GM23338 (cell line): ENCODE data around the gene MEX3B. TPM values are rescaled to one million over a fixed set of nuclear protein-coding genes. Genes with fewer than 3 reads are reported as not detected.

ENCODE experiments used
- ATAC-seq: fragments of 200-7000 bp; cut with Tn5 transposase; 3 replicates; pipeline ENCODE4 v1.9.1; 2020
- DNase-seq: peaks from one replicate; pipeline ENCODE4 v3.0.0-alpha.2; 2015; ENCODE audit warnings: low spot score
- H2AFZ ChIP-seq: fragments of 200-600 bp; sonication (generic); 2 replicates; pipeline ENCODE4 v1.8.0; 2016; ENCODE audit warnings: antibody characterized with exemption, mild to moderate bottlenecking, moderate library complexity
- H3F3A ChIP-seq: fragments of 200-600 bp; sonication (generic); replicated peaks from 2 replicates; pipeline ENCODE4 v1.8.0; 2017; ENCODE audit warnings: antibody characterized with exemption, mixed run types, low read depth
- H3K27ac ChIP-seq: fragments of 200-600 bp; sonication (generic); 2 replicates; pipeline ENCODE4 v1.6.1; 2016; ENCODE audit warnings: low read depth
- H3K27me3 ChIP-seq: fragments of 200-600 bp; sonication (generic); 2 replicates; pipeline ENCODE4 v1.8.0; 2016; ENCODE audit warnings: mild to moderate bottlenecking, mixed run types, moderate library complexity; ENCODE audit not compliant: insufficient read depth
- H3K36me3 ChIP-seq: fragments of 200-600 bp; sonication (generic); 2 replicates; pipeline ENCODE4 v1.8.0; 2016; ENCODE audit warnings: mild to moderate bottlenecking; ENCODE audit not compliant: insufficient read depth
- H3K4me1 ChIP-seq: fragments of 200-600 bp; sonication (generic); 2 replicates; pipeline ENCODE4 v1.8.0; 2016; ENCODE audit warnings: mild to moderate bottlenecking, moderate library complexity; ENCODE audit not compliant: insufficient read depth
- H3K4me2 ChIP-seq: fragments of 200-600 bp; sonication (generic); 2 replicates; pipeline ENCODE4 v1.7.1; 2017; ENCODE audit warnings: mixed run types
- H3K4me3 ChIP-seq: fragments of 200-600 bp; sonication (generic); 2 replicates; pipeline ENCODE4 v1.6.1; 2016; ENCODE audit warnings: mixed run types
- H3K79me2 ChIP-seq: fragments of 200-600 bp; sonication (generic); replicated peaks from 2 replicates; pipeline ENCODE4 v1.8.0; 2017; ENCODE audit warnings: mild to moderate bottlenecking; ENCODE audit not compliant: insufficient read depth
- H3K9me2 ChIP-seq: fragments of 200-600 bp; sonication (generic); 2 replicates; pipeline ENCODE4 v1.8.0; 2017; ENCODE audit not compliant: insufficient read depth
- H4K20me1 ChIP-seq: fragments of 200-600 bp; sonication (generic); replicated peaks from 2 replicates; pipeline ENCODE4 v1.8.0; 2017; ENCODE audit warnings: mild to moderate bottlenecking; ENCODE audit not compliant: insufficient read depth
- H3K27ac Mint-ChIP-seq: 2 replicates; pipeline ENCODE4 v1.8.0; 2020; ENCODE audit warnings: inconsistent platforms, mild to moderate bottlenecking, moderate library complexity, mixed read lengths
- H3K27me3 Mint-ChIP-seq: 3 replicates; pipeline ENCODE4 v1.8.0; 2022; ENCODE audit warnings: low read depth, mild to moderate bottlenecking, moderate library complexity, mixed read lengths, inconsistent platforms; ENCODE audit not compliant: insufficient read depth, poor library complexity
- H3K36me3 Mint-ChIP-seq: 3 replicates; pipeline ENCODE4 v1.8.0; 2021; ENCODE audit warnings: low read depth, mild to moderate bottlenecking, inconsistent platforms, moderate library complexity, mixed read lengths
- H3K4me1 Mint-ChIP-seq: 3 replicates; pipeline ENCODE4 v1.8.0; 2020; ENCODE audit warnings: mild to moderate bottlenecking, inconsistent platforms, mixed read lengths
- H3K4me3 Mint-ChIP-seq: 3 replicates; pipeline ENCODE4 v1.8.0; 2021; ENCODE audit warnings: moderate library complexity, mild to moderate bottlenecking, inconsistent platforms, mixed read lengths
- H3K9me3 Mint-ChIP-seq: 3 replicates; pipeline ENCODE4 v1.8.0; 2020; ENCODE audit warnings: moderate library complexity, mild to moderate bottlenecking, inconsistent platforms, mixed read lengths
- EZH2 ChIP-seq: fragments of 200-600 bp; sonication (generic); IDR thresholded peaks from one replicate; pipeline ENCODE4 v1.8.0; 2017; ENCODE audit warnings: antibody characterized with exemption, mild to moderate bottlenecking, low read depth; ENCODE audit not compliant: unreplicated experiment
- JUNB ChIP-seq: IDR thresholded peaks from one replicate; pipeline ENCODE4 v1.6.1; 2016; ENCODE audit warnings: antibody characterized with exemption; ENCODE audit not compliant: unreplicated experiment
- POLR2AphosphoS5 ChIP-seq: IDR thresholded peaks from 2 replicates; pipeline ENCODE4 v1.6.1; 2016; ENCODE audit warnings: antibody characterized with exemption, low read depth
- STAT1 ChIP-seq: IDR thresholded peaks from one replicate; pipeline ENCODE4 v1.6.1; 2016; ENCODE audit warnings: antibody characterized with exemption; ENCODE audit not compliant: unreplicated experiment
- polyA plus RNA-seq: library from polyadenylated mRNA; unstranded; fragments of >200 nt; fragmentation: Nextera tagmentation; extraction: Ambion mirVana; gene quantifications from 2 replicates; pipeline ENCODE4 v1.2.1, GENCODE V29; 2016
- total RNA-seq: library from RNA; depleted of rRNA; stranded (reverse); fragments of >200 nt; shearing (Covaris generic); gene quantifications from 2 replicates; pipeline ENCODE4 v1.2.3, GENCODE V29; 2014
- TF ChIP-seq, protein P1 (sequence below): fragments of 250-450 bp; sonication (Bioruptor Pico); IDR thresholded peaks from 2 replicates; pipeline ENCODE4 v1.5.0; 2020; ENCODE audit warnings: mild to moderate bottlenecking, moderate library complexity
- TF ChIP-seq, protein P2 (sequence below), 2 experiments: fragments of 200-600 bp in 1 of 2; sonication (generic) in 1 of 2; conservative IDR thresholded peaks; 2 replicates each; pipeline versions ENCODE4 v1.5.1 to v1.6.1; 2016 to 2017; ENCODE audit warnings: antibody characterized with exemption in 2 of 2, low read depth in 2 of 2, mild to moderate bottlenecking in 2 of 2, moderate library complexity in 1 of 2

The MEX3B gene
- total and polyA plus RNA-seq, 2 experiments from 2014 or later: 5.3 to 15.7 TPM

DNA sequence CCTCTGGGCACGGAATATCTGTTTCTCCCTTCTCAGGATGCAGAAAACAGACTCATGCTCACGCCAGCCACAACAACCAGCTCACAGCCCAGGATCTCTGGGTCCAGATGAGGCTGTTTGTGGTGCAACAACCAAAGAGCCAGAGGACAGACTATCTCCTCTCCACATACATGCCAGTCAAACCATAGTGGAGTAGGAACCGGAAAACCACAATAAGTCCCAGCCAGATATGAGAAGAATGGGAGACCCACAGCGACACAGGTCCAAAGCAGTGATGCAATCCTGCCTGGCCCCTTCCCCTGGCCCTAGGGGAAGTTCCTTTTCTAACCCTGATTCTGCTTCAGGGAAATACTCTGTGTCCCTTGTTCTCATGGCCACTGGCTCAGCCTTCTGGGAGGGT is 27.6 kb downstream of the MEX3B start (continued):
- TF ChIP-seq, protein P1, sequence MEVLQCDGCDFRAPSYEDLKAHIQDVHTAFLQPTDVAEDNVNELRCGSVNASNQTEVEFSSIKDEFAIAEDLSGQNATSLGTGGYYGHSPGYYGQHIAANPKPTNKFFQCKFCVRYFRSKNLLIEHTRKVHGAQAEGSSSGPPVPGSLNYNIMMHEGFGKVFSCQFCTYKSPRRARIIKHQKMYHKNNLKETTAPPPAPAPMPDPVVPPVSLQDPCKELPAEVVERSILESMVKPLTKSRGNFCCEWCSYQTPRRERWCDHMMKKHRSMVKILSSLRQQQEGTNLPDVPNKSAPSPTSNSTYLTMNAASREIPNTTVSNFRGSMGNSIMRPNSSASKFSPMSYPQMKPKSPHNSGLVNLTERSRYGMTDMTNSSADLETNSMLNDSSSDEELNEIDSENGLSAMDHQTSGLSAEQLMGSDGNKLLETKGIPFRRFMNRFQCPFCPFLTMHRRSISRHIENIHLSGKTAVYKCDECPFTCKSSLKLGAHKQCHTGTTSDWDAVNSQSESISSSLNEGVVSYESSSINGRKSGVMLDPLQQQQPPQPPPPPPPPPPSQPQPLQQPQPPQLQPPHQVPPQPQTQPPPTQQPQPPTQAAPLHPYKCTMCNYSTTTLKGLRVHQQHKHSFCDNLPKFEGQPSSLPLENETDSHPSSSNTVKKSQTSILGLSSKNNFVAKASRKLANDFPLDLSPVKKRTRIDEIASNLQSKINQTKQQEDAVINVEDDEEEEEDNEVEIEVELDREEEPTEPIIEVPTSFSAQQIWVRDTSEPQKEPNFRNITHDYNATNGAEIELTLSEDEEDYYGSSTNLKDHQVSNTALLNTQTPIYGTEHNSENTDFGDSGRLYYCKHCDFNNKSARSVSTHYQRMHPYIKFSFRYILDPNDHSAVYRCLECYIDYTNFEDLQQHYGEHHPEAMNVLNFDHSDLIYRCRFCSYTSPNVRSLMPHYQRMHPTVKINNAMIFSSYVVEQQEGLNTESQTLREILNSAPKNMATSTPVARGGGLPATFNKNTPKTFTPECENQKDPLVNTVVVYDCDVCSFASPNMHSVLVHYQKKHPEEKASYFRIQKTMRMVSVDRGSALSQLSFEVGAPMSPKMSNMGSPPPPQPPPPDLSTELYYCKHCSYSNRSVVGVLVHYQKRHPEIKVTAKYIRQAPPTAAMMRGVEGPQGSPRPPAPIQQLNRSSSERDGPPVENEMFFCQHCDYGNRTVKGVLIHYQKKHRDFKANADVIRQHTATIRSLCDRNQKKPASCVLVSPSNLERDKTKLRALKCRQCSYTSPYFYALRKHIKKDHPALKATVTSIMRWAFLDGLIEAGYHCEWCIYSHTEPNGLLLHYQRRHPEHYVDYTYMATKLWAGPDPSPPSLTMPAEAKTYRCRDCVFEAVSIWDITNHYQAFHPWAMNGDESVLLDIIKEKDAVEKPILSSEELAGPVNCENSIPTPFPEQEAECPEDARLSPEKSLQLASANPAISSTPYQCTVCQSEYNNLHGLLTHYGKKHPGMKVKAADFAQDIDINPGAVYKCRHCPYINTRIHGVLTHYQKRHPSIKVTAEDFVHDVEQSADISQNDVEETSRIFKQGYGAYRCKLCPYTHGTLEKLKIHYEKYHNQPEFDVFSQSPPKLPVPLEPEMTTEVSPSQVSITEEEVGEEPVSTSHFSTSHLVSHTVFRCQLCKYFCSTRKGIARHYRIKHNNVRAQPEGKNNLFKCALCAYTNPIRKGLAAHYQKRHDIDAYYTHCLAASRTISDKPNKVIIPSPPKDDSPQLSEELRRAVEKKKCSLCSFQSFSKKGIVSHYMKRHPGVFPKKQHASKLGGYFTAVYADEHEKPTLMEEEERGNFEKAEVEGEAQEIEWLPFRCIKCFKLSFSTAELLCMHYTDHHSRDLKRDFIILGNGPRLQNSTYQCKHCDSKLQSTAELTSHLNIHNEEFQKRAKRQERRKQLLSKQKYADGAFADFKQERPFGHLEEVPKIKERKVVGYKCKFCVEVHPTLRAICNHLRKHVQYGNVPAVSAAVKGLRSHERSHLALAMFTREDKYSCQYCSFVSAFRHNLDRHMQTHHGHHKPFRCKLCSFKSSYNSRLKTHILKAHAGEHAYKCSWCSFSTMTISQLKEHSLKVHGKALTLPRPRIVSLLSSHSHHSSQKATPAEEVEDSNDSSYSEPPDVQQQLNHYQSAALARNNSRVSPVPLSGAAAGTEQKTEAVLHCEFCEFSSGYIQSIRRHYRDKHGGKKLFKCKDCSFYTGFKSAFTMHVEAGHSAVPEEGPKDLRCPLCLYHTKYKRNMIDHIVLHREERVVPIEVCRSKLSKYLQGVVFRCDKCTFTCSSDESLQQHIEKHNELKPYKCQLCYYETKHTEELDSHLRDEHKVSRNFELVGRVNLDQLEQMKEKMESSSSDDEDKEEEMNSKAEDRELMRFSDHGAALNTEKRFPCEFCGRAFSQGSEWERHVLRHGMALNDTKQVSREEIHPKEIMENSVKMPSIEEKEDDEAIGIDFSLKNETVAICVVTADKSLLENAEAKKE: no peak
- TF ChIP-seq EZH2: no peak

DNA sequence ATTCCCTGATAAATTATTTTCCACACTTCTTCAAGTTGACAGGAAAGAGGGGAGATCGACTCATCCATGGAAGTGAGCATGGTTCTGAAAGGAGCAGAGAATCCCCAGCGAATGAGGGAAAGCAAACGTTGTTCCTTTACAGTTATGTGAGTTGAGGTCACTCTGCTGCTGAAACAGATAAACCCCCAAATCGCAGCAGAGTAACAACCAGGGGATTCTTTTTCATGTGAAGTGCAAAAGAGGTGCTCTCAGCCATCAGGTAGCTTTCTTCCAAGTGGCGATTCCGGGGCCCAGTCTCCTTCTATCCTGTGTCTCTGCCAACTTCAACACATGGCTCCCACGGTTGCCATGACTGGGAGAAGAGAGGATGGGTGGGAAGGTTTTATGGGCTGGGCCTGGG is 28.2 kb downstream of the MEX3B start:
- Histone ChIP-seq H3K79me2 (no peaks in the 10 kb centered on the region), H2AFZ (0 out of 2 replicates have a peak overlapping the region, but pooled peaks have one; percentile 5), H3K4me2 (no peak overlapping the region), H3K9me2 (peaks cover 10% of the 10 kb centered on the region; the same call in 1 of the 2 replicates), H3K4me1 (no peaks in the 10 kb centered on the region), H3K27me3 (no peaks in the 10 kb centered on the region), H3K36me3 (no peaks in the 10 kb centered on the region), H3K4me3 (no peak overlapping the region), H4K20me1 (no peaks in the 10 kb centered on the region), H3F3A (no peaks in the 10 kb centered on the region), H3K27ac (no peak overlapping the region)
- ATAC-seq (no peak), DNase-seq (no peak)
- Mint-ChIP-seq H3K4me1 (peaks cover 6% of the 10 kb centered on the region; the same call in 2 of the 3 replicates), H3K9me3 (no peaks in the 10 kb centered on the region), H3K27ac (no peak overlapping the region), H3K27me3 (peaks cover 2% of the 10 kb centered on the region), H3K36me3 (no peaks in the 10 kb centered on the region), H3K4me3 (no peak overlapping the region)
- no peak for TF ChIP-seq JUNB
- no peak for TF ChIP-seq STAT1
- TF ChIP-seq POLR2AphosphoS5: no peak
- TF ChIP-seq, protein P2, sequence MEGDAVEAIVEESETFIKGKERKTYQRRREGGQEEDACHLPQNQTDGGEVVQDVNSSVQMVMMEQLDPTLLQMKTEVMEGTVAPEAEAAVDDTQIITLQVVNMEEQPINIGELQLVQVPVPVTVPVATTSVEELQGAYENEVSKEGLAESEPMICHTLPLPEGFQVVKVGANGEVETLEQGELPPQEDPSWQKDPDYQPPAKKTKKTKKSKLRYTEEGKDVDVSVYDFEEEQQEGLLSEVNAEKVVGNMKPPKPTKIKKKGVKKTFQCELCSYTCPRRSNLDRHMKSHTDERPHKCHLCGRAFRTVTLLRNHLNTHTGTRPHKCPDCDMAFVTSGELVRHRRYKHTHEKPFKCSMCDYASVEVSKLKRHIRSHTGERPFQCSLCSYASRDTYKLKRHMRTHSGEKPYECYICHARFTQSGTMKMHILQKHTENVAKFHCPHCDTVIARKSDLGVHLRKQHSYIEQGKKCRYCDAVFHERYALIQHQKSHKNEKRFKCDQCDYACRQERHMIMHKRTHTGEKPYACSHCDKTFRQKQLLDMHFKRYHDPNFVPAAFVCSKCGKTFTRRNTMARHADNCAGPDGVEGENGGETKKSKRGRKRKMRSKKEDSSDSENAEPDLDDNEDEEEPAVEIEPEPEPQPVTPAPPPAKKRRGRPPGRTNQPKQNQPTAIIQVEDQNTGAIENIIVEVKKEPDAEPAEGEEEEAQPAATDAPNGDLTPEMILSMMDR (conservative IDR thresholded peaks at IDR 0.05; ENCODE audit: low read depth in 2 of 2): no peak
- TF ChIP-seq, protein P1: no peak
